HCT116 (cell line): ENCODE data around the gene CYP2D6.

Source experiments
- CTCF ChIP-seq, 3 experiments: fragments of 200-600 bp in 1 of 3; sonication (generic) in 1 of 3; IDR thresholded peaks in 2 of 3; conservative IDR thresholded peaks in 1 of 3; 2 replicates each; pipeline ENCODE4 v1.5.1; 2012 to 2017; ENCODE audit warnings: low read depth in 2 of 3, low read length in 2 of 3, antibody characterized with exemption in 1 of 3, borderline replicate concordance in 1 of 3, control low read depth in 1 of 3, mild to moderate bottlenecking in 1 of 3, mixed read lengths in 1 of 3, mixed run types in 1 of 3, moderate library complexity in 1 of 3; ENCODE audit not compliant: insufficient read depth in 1 of 3
- EZH2 ChIP-seq: fragments of 200-600 bp; sonication (generic); IDR thresholded peaks from 2 replicates; pipeline ENCODE4 v1.6.1; 2017; ENCODE audit warnings: antibody characterized with exemption, mixed run types
- FOSL1 ChIP-seq: IDR thresholded peaks from 2 replicates; pipeline ENCODE4 v1.6.1; 2012; ENCODE audit warnings: low read depth
- POLR2AphosphoS5 ChIP-seq: IDR thresholded peaks from 2 replicates; pipeline ENCODE4 v1.6.1; 2011; ENCODE audit warnings: mild to moderate bottlenecking, low read depth, low read length, moderate library complexity
- ZBTB33 ChIP-seq: IDR thresholded peaks from 2 replicates; pipeline ENCODE4 v1.6.1; 2011; ENCODE audit warnings: mild to moderate bottlenecking, low read length, moderate library complexity; ENCODE audit not compliant: insufficient replicate concordance; ENCODE audit errors: extremely low read depth
- ZNF274 ChIP-seq: fragments of 200-500 bp; sonication (Bioruptor generic); IDR thresholded peaks from 2 replicates; pipeline ENCODE4 v1.6.1; 2014; ENCODE audit warnings: mild to moderate bottlenecking, low read depth, low read length, inconsistent platforms

GRCh38 chr22:42084874-42085273, 45.7 kb downstream of the CYP2D6 start:
- TF ChIP-seq CTCF (IDR thresholded peaks at IDR 0.05 in 2 of 3, conservative IDR thresholded peaks at IDR 0.05 in 1 of 3; ENCODE audit: borderline replicate concordance in 1 of 3, insufficient read depth in 1 of 3, low read depth in 2 of 3, low read length in 2 of 3) = no peak
- no peak for TF ChIP-seq POLR2AphosphoS5
- no peak for TF ChIP-seq ZNF274
- TF ChIP-seq EZH2 = no peak
- TF ChIP-seq FOSL1 = no peak
- no peak for TF ChIP-seq ZBTB33
